ENCODE data around the gene LRRC3C.
"Not testable (repeated sequence)": the region's sequence is repeated elsewhere in the genome, so short reads cannot be mapped to it uniquely, and the experiment has no call there.

The LRRC3C gene, protein sequence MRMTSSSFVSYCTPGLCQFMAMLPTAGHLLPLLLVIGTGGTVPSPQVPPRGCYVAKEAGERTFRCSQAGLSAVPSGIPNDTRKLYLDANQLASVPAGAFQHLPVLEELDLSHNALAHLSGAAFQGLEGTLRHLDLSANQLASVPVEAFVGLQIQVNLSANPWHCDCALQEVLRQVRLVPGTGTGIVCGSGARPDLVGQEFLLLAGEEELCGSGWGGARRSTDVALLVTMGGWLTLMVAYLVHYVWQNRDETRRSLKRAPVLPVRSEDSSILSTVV

DNA sequence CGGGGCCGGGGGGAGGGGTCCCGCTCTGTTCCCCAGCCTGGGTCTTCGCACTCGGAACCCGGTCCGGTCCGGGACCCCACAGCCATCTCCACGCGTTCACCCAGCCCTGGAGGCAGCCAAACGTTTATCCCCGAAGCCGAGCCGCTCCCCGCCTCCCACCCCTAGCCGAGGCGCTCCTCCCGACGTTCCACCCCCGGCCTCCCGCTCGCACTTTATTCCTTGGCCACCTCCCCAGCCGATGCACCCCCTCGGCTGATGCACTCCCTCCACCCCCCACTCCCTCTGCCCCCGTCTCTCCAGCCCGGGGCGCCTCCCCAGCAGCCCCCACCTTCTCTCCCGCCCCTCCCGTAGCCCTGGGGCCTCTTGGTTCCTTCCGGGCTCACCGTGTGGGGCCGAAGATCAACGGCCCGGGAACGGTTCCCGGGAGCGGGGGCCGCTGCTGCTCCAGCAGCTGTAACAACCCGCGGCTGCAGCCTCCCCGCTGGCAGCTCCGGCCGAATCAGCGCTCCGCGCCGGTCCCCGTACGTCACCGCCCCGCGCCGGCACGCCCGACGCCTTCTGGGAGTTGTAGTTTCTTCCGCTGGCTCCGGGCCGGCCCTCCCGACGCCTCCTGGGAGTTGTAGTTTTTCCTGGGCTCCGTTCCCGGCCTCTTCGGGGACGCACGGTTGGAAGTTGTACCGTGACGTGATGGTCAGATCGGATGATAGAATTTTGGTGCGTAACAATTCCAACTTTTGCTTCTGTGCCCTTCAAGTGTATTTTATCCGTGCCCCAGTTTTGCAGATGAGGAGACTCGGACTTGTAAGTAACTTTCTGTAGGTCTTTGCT lies at the start of gene LRRC3C, which contains the start of gene ORMDL3:
Gene LRRC3C (plus strand): TSS at position 632 of the 828 bp plus-strand sequence. CDS start 13,792 bp downstream, outside the sequence.
Gene ORMDL3 (minus strand): TSS at position 501 of the 828 bp plus-strand sequence. CDS start 3,398 bp downstream, outside the sequence.
- DNase-seq (ENCODE audit: low read depth) = peak; percentile 83

DNA sequence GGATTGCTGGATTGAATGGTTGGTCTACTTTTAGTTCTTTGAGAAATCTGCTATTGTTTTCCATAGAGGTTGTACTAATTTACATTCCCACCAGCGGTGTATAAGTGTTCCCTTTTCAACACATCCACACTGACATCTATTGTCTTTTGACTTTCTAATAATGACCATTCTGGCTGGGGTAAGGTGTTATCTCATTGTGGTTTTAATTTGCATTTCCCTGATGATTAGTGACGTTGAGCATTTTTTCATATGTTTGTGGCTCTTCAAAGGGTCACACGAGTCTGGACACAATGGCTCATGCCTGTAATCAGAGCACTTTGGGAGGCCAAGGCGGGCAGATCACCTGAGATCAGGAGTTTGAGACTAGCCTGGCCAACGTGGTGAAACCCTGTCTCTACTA lies 41.4 kb upstream of the LRRC3C start:
- DNase-seq (ENCODE audit: low read depth) = not testable (repeated sequence)

DNA sequence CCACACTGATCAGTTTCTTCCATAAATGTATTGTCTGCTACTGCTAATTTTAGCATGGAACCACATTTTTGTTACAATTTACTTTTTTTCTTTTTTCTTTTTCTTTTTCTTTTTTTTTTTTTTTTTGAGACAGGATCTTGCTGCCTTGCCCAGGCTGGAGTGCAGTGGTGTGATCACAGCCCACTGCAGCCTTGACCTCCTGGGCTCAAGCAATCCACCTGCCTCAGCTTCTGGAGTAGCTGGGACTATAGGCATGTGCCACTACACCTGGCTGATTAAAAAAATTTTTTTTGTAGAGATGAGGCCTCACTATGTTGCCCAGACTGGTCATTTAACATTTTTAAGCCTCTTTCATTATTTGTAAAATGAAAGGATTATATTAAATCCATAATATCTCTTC lies 40.5 kb upstream of the LRRC3C start:
- DNase-seq (ENCODE audit: low read depth) = no peak

DNA sequence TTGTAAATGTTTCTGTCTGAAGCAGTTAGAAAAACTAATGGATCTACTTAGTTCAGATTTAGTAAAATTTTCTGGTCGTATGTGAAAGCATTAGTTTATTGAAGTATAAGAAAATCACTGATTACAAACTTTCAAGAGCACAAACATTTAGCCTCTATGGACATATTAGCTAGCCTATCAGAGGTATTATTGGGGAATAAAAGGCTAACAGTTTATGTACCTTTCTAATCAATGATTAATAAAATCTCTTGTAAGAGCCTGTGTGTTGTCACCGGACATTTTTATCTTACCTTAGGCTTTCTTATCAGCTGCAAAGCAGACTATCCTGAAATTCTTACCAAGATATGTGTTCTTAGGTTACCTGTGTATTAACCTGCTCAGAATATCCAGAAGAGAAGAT lies 38.3 kb upstream of the LRRC3C start:
- DNase-seq (ENCODE audit: low read depth) = no peak

DNA sequence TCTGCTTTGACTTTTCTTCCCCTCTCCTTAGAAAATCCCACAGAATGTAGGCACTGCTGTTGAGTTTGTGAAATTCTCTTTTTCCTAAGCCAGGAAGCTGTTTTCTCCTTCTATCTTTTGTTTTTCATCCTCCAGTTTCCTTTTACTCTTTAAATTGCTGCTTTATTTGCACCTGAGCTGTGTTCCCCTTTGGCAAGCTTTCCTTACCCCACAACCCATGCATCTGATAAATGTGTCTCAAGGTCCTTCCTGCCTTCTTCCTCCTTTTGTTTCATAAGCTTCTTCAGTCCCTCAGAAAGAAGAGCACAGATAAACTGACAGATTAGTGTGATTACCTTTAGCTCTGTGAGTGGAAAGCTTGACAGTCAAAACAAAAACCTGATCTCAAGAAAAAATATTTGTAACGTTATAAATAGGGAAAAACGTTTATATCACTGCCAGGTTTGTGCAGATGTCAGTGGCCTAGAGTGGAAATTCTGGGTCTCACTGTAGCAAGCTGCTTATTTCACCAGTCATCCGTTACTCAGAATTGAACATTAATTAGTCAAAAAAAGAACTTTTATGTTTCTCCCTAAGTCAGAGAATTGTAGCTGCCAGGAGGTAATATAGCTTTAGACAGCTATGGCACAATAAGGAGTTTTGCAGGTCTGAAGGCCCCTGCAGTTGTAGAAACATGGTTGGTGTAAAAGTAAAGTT lies 32.7 kb upstream of the LRRC3C start:
- no peak for DNase-seq (ENCODE audit: low read depth)

DNA sequence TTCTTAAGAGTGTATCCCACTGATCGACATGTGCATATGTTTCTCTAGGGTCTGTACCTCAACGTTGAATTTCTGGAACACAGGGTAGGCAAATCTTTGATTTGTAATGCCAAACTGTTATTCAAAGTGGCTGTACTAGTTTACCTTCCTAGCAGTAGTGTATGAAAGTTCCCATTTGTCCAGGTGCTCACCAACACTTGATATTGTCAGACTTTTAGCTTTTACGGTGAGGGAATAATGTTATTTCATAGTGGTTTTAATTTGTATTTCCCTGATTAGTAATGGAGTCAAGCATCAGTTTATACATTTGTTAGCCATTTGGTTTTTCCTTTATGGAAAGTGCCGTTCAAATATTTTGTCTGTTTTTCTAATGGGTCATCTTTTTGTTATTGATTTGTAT lies 29.4 kb upstream of the LRRC3C start:
- DNase-seq (ENCODE audit: low read depth) = no peak

DNA sequence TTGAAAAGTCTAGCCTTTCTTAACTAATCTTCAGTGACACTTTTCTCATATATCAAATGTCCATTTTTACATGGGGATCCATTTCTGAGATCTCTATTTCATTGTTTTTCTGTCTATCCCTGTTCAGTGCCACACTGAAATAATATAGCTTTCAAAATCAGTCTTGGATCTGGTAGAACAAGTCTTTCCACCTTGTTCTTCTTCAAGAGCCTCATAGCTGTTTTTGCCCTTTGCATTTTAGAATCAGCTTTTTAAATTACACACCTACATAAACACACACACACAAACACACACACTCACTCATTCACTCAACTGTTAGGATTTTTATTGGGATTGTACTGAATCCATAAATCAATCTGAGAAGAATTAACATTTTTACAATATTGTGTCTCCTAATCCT lies 28.3 kb upstream of the LRRC3C start:
- no peak for DNase-seq (ENCODE audit: low read depth)

DNA sequence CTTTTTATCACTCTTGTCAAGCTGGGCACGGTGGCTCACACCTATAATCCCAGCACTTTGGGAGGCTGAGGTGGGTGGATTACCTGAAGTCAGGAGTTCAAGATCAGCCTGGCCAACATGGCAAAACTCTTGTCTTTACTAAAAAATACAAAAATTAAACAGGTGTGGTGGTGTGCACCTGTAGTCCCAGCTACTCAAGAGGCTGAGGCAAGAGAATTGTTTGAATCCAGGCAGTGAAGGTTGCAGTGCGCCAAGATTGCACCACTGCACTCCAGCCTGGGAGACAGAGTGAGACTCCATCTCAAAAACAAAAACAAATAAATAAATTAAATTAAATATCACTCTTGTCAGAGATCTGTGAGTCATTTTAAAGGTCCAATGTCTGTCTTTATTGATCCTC lies 25.5 kb upstream of the LRRC3C start:
- not testable (repeated sequence) for DNase-seq (ENCODE audit: low read depth)

DNA sequence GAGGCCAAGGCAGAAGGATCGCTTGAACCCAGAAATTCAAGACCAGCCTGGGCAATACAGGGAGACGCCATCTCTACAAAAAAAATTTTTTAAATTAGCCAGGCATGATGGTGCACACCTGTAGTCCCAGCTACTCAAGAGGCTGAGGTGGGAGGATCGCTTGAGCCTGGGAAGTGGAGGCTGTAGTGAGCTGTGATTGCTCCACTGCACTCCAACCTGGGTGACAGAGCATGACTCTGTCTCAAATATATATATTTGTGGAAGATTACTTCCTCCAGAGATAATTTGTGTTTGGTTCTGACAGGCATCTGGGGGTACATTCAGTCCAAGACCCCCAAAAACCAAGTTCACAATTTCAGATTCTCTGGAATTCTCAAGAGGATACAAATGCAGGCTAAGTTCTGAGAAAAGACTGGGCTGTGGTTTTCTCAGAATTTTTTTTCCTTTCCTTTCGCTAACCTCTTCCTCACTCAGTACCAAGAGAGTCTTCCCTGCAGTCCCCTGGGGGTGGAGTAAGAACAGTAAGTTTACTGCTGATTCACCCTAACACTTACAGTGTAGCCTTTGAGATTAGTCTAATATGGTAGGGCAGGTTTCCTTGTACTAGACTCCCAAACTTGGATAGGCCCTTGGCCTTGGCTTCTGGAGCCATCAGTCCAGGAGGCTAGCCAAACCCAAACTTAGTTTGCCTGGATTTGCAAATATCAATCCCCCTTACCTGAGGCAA lies 24.2 kb upstream of the LRRC3C start:
- DNase-seq (ENCODE audit: low read depth) = no peak

DNA sequence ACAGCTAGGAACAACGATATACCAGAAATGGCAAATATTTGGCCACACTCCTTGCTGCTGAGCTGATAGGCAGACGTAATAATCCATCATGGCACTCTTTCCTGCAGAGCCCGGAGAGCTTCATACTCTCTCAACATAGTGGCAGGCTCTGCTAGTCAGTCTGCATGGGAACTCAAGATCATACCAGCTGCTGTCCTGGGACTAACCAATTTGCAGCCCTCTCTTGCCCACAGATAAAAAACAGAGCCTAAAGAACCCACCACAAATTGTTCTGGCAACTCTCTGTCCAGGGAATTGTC lies 22.6 kb upstream of the LRRC3C start:
- DNase-seq (ENCODE audit: low read depth) = no peak

DNA sequence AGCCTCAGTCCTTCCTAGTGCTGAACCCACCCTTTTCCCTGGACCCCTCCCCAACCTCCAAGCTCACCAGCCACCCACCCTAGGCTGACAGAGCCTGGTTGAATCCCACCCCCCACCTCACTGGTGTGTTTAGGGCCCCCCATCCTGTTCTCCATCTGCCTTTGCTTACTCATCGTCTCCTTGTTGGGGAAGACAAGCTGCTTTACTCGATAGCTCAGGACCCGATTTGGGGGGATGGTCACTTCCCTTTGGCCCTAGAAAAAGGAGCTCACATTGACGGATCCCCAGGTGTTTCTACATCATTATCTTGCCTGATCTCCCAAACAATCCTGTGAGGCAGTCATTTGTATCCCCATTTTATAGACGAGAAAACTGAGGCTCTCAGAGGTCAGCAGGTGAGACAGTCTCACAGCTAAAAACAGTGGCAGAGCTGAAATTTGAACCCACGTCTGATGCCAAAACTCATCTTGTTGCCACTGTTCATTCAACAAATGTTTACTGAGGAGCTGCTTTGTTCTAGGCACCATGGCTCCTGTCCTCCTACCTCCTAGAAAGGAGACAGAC lies 18.7 kb upstream of the LRRC3C start:
- DNase-seq (ENCODE audit: low read depth) = no peak

DNA sequence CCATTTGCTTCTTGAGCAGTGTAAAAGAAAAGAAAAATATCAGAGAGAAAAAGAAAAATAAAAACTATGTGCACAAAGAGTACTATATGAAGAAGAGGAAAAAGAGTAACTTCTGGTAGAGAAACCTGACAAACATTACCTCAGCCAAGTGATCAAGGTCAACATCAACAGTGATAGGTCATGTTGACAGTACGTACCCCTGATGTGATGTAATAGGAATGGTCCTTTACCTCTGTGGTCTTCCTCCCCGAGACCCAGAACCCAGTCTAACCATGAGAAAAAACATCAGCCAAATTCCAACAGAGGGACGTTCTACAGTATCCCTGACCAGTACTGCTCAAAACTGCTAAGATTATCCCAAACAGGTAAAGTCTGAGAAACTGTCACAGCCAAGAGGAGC lies 13.5 kb upstream of the LRRC3C start:
- DNase-seq (ENCODE audit: low read depth) = no peak

DNA sequence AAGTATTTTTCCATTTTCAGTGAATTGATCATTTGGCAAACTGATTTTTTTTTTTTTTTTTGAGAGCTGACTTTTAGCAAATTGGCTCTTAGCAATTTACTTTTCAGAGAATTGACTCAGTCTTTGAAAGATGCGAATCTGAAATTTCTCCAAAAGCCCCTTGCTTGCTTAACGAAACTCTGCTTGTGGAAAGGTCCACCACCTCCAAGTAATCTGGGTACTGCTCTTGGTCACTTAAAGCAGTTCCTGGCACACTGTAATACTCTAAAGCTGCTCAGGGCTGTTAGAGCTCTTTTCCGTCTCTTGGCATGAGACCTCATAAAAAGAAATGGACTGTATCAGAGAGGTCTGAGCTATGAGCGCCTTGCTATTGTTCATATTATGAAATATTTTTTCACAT lies 12.0 kb upstream of the LRRC3C start:
- no peak for DNase-seq (ENCODE audit: low read depth)

DNA sequence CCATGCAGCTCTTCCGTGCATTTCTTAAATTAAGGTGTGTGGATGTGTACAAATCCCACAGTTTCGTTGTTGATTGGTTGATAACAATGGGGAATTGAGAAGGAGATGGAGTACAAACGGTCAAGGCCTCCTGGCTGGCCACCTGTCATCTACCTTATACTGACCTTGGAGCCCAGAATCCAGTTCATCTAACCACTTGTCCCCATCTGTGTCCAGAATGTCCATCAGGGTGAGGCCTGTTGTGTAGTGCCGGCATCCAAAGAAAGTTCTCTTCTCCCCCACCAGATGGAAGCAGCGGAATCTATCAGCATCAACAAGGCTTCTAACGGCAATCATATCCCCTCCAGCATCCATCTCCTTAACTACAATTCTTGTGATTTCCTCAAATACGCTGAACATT lies 10.6 kb upstream of the LRRC3C start:
- no peak for DNase-seq (ENCODE audit: low read depth)

DNA sequence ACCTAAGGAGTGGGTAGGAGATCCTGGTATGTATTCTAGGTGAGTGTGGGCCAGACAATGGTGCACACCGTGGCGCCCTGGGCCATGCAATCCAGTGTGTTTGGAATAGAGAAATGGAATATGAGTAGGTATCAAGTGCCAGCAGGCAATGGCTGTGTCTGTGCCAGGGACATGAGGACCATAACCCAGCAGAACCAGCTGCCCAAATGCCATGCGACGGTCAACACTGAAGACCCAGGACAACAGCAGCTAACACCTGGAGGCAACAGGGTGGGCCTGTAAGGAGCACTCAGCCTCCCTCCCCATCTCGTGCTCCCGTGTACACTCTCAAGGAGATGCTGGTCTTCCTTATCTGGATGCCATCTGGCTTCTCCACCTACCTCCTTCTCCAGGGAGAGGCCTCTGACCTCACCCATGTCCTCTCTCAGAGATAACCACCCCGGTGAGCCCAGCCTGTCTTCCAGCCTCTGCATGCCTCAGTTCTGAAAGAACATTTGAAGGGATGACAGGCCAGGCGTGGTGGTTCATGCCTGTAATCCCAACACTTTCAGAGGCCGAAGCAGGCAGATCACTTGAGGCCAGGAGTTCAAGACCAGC lies 8.3 kb upstream of the LRRC3C start:
- DNase-seq (ENCODE audit: low read depth) = no peak

DNA sequence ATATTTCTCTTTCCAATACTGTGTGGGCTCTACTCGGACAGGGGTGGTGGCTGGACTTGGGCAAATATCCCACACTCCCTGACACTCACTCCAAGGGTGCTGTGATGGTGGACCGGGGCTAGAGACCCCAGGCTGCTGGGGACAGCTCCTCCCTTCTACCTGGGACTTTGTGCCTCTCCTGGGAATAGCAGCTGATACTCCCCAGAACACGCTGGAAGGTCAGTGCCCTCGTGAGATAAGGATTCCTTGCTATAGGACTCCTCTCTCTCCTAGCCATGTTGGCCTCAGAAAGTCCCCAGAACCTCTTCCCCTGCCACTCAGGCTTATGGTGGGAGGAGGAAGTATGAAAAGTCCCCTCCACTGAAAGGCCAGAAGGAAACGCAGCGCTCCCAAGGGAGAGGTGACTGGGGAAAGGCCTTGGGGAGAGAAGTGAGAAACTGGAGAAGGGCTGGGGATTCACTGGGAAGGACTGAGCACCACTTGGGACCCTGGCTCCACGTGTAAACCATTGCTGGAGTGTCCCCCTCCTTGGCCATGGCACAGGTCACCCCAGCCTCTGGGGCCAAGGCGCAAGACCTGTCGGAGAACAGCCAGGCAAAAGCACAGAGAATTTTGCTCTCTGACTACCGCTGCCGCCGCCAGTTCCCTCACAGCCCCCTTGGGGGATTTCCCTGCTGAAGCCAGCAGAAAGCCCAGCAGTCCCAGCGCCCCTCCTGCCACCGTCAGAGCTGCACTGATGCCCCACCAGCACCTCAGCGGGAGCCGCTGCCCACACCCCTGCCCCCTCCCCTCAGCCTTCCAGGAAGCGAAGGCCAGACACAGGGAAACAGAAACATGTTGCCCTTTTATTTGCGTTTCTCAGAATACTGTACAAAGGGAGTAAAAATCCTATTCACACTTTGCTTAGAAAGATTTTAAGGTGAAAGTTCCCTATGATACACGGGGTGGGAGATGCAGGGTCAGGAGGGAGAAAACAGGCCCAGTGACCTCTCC lies 7.0 kb upstream of the LRRC3C start:
- DNase-seq (ENCODE audit: low read depth) = no peak

DNA sequence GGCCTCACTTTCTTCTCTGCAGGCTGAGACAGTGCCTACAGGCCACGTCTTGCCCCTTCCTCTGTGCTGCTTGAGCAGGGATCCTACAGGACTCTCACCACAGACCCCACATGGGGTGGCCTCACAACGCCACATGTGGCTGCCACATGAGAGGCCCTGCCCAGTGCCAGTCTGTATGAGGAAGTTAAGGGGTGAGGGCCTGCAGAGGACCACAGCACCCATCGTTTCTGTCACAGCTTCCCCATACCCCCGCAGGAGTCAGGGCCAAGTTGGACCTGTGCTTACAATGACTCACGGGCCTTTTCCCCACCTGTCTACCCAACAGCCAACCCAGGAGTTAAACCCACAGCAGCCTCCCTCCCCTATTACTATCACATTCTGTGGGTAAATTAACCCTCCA lies 6.2 kb upstream of the LRRC3C start:
- DNase-seq (ENCODE audit: low read depth) = no peak

DNA sequence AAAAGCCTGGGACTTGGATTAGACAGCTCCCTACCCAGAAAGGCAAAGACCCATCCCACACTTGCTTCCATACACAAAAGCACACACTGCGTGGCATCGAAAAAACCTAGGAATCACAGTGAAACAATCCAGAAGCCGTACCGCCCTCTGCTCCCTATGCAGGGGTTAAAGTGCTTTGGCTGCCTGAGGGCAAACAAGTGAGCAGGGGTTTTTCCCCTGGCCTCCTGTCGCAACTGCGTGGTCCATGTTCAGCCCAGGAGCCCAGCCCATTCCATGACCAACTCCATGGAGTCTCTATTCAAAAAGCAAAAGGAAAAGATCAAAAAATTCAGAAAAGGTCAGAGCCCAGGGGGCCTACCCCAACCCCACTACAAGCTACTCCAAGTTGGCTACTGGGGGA lies 5.5 kb upstream of the LRRC3C start:
- no peak for DNase-seq (ENCODE audit: low read depth)

DNA sequence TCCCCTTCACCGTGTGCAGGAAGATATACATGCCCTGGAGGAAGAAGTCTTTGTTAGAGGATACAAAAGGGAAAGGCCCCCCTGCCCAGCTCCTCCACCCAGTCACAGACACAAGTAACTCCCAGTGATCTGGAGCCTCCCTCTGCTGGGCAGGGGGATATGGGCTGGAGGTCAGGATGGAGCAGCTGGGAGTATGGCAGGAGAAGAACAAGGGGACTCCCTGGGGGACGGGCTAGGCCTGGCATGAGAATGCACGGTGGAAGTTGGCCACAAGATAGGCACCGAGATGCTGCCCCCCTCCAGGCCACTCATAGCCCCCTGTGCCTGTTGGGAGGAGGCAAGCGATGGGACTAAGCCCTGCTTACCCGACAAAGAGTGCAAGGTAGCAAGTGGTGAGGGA lies 4.3 kb upstream of the LRRC3C start:
- no peak for DNase-seq (ENCODE audit: low read depth)

Measured in stimulated activated CD8-positive, alpha-beta memory T cell treated with anti-CD3 and anti-CD28 coated beads, Interleukin-12 subunit alpha, Interleukin-12 subunit beta, amount 100 ng/mL, for 1 hour (primary cell).